ENCODE results near the gene MICAL3.

The MICAL3 gene

DNA sequence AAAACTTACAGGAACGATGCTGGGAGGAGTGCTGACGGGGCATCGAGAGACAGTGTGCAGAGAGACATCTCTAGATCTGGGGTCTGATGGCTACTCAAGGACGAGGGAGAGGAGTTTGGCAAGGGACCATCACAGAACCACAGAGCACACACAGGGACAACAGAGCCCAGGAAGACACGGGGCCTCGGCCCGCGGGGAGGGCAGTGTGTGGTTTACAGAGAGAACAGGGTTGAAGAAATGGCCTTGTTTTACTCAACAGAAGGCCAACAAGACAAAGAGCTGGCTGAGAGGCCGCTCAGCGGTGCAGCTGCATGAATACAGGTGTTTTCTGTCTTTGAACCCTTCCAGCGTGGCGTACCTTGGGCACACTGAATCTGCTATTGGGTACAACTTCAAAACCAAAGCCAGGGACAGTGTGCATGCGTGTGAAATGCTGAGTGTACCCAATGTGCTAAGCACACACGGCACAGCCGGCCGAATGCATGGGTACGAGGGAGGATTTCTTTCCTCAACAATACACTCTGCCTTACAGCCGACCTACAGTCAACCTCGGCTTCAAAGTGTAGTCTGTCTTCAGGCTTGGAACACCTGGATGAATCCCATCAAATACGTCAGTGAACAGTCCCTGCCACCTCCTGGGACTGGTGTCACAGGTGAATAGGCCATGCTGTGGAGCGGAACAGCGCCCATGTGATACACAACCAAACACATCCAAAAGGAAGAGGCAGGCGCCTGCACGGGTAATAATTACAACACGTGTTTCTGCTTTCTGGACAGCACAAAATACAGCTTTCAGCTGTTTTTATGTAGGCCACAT is 229.4 kb downstream of the MICAL3 start:
- Histone ChIP-seq H3K27ac (ENCODE audit: low read length) (no peak overlapping the region), H3K79me2 (ENCODE audit: low read length) (no peaks in the 10 kb centered on the region), H3K4me3 (ENCODE audit: low read length) (no peak overlapping the region), H2AFZ (ENCODE audit: low read length) (no peak overlapping the region), H3K9ac (ENCODE audit: low read length) (no peak overlapping the region), H3F3A (ENCODE audit: insufficient read depth, low read length) (no peaks in the 10 kb centered on the region), H3K27me3 (replicated peaks; ENCODE audit: insufficient read depth, low read length) (no peaks in the 10 kb centered on the region), H3K4me2 (ENCODE audit: low read depth, low read length) (no peak overlapping the region), H3K9me3 (replicated peaks; ENCODE audit: insufficient read depth, low read length) (no peaks in the 10 kb centered on the region), H4K20me1 (ENCODE audit: insufficient read depth, low read length) (no peaks in the 10 kb centered on the region), H3K9me2 (replicated peaks; ENCODE audit: insufficient read depth, low read length) (no peaks in the 10 kb centered on the region), H3K36me3 (replicated peaks; ENCODE audit: insufficient read depth, low read length) (no peaks in the 10 kb centered on the region), H3K4me1 (ENCODE audit: low read length) (peaks cover 4% of the 10 kb centered on the region; the same call in 1 of the 2 replicates)
- TF ChIP-seq EZH2phosphoT487 (IDR thresholded peaks at IDR 0.05; ENCODE audit: low read length): no peak
- TF ChIP-seq, protein P1, sequence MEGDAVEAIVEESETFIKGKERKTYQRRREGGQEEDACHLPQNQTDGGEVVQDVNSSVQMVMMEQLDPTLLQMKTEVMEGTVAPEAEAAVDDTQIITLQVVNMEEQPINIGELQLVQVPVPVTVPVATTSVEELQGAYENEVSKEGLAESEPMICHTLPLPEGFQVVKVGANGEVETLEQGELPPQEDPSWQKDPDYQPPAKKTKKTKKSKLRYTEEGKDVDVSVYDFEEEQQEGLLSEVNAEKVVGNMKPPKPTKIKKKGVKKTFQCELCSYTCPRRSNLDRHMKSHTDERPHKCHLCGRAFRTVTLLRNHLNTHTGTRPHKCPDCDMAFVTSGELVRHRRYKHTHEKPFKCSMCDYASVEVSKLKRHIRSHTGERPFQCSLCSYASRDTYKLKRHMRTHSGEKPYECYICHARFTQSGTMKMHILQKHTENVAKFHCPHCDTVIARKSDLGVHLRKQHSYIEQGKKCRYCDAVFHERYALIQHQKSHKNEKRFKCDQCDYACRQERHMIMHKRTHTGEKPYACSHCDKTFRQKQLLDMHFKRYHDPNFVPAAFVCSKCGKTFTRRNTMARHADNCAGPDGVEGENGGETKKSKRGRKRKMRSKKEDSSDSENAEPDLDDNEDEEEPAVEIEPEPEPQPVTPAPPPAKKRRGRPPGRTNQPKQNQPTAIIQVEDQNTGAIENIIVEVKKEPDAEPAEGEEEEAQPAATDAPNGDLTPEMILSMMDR (IDR thresholded peaks at IDR 0.05; ENCODE audit: low read length): no peak
- no peak for TF ChIP-seq EZH2 (optimal IDR thresholded peaks at IDR 0.05; ENCODE audit: low read depth, low read length)
- DNase-seq: no peak

DNA sequence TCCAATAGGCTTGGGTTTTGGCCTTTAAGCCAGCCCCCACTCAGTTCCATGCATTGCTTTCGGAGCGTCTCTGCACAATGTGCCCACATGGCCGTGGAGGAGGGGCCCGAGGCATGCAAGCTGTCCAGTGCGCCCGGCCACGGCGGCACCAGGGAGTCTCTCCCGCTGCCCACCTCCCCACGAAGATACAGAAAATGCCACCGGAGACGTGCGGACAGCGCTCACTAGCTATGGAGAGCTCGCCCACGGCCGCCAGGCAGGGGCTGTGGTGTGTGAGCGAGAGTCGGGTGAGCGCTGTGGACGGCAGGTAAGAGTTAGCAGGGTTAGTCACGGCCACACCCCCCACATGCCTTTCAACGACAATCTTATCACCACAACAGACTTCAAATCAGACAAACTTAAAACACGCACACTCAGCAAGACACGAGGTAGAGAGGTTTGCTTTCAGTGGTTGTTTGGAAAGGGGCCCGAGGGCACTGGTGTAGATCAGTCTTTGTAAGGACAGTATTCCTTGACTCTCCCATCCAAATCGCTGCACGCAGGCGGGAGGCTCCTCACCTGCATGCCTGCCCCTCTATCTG is 231.4 kb downstream of the MICAL3 start:
- H3K9me3 ChIP-seq (replicated peaks; ENCODE audit: insufficient read depth, low read length): no peaks in the 10 kb centered on the region
- no peaks in the 10 kb centered on the region for H3K27me3 ChIP-seq (replicated peaks; ENCODE audit: insufficient read depth, low read length)
- no peaks in the 10 kb centered on the region for H3K79me2 ChIP-seq (ENCODE audit: low read length)
- H3K9me2 ChIP-seq (replicated peaks; ENCODE audit: insufficient read depth, low read length): no peaks in the 10 kb centered on the region
- no peak overlapping the region for H3K9ac ChIP-seq (ENCODE audit: low read length)
- H3K4me3 ChIP-seq (ENCODE audit: low read length): no peak overlapping the region
- H2AFZ ChIP-seq (ENCODE audit: low read length): no peak overlapping the region
- H3F3A ChIP-seq (ENCODE audit: insufficient read depth, low read length): no peaks in the 10 kb centered on the region
- no peak overlapping the region for H3K4me2 ChIP-seq (ENCODE audit: low read depth, low read length)
- peaks cover 3% of the 10 kb centered on the region; the same call in 1 of the 2 replicates for H3K4me1 ChIP-seq (ENCODE audit: low read length)
- no peak for DNase-seq
- H4K20me1 ChIP-seq (ENCODE audit: insufficient read depth, low read length): no peaks in the 10 kb centered on the region
- no peak for TF ChIP-seq EZH2phosphoT487 (IDR thresholded peaks at IDR 0.05; ENCODE audit: low read length)
- no peak for TF ChIP-seq EZH2 (optimal IDR thresholded peaks at IDR 0.05; ENCODE audit: low read depth, low read length)
- TF ChIP-seq, protein P1 (IDR thresholded peaks at IDR 0.05; ENCODE audit: low read length): no peak
- H3K27ac ChIP-seq (ENCODE audit: low read length): no peak overlapping the region
- no peaks in the 10 kb centered on the region for H3K36me3 ChIP-seq (replicated peaks; ENCODE audit: insufficient read depth, low read length)

DNA sequence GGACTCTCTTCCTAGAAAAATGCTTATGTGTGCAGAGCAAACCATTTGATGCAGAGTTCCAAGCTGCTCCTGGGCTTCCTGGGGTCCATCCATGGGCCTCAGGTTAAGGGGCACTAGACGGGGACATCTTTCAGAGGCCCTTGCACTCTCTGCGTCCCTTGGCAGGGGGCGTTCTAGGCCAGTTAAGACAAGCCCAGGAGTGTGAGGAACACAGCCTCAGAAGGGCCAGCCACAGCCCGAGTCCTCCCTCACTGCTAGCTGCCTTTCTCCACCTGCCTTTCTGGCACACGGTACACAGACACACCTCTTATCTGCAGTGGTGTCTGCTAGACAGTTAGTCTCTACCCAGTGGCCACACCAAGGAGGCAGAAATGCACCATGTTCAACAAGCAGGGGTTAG is 232.1 kb downstream of the MICAL3 start:
- H3K36me3 ChIP-seq (replicated peaks; ENCODE audit: insufficient read depth, low read length): no peaks in the 10 kb centered on the region
- TF ChIP-seq EZH2 (optimal IDR thresholded peaks at IDR 0.05; ENCODE audit: low read depth, low read length) (no peak), EZH2phosphoT487 (IDR thresholded peaks at IDR 0.05; ENCODE audit: low read length) (no peak)
- TF ChIP-seq, protein P1 (IDR thresholded peaks at IDR 0.05; ENCODE audit: low read length): no peak

More for the DNA sequence above, 232.1 kb downstream of the MICAL3 start:
- DNase-seq: no peak
- no peak overlapping the region for H3K4me3 ChIP-seq (ENCODE audit: low read length)
- H4K20me1 ChIP-seq (ENCODE audit: insufficient read depth, low read length): no peaks in the 10 kb centered on the region
- H3K27ac ChIP-seq (ENCODE audit: low read length): no peak overlapping the region
- H3K27me3 ChIP-seq (replicated peaks; ENCODE audit: insufficient read depth, low read length): no peaks in the 10 kb centered on the region
- no peaks in the 10 kb centered on the region for H3K9me2 ChIP-seq (replicated peaks; ENCODE audit: insufficient read depth, low read length)
- no peaks in the 10 kb centered on the region for H3K9me3 ChIP-seq (replicated peaks; ENCODE audit: insufficient read depth, low read length)
- no peak overlapping the region for H2AFZ ChIP-seq (ENCODE audit: low read length)
- H3K4me2 ChIP-seq (ENCODE audit: low read depth, low read length): no peak overlapping the region
- no peaks in the 10 kb centered on the region for H3F3A ChIP-seq (ENCODE audit: insufficient read depth, low read length)
- H3K79me2 ChIP-seq (ENCODE audit: low read length): no peaks in the 10 kb centered on the region
- no peak overlapping the region for H3K9ac ChIP-seq (ENCODE audit: low read length)
- no peaks in the 10 kb centered on the region for H3K4me1 ChIP-seq (ENCODE audit: low read length)

All from MM.1S (cell line).